Stimulated activated CD4-positive, alpha-beta T cell treated with anti-CD3 and anti-CD28 coated beads, Interleukin-12 subunit alpha, Interleukin-12 subunit beta, amount 100 ng/mL, for 24 hours (primary cell): Measurements from ENCODE around the gene ARSJ.
"Not testable (repeated sequence)": the region's sequence is repeated elsewhere in the genome, so short reads cannot be mapped to it uniquely, and the experiment has no call there.

ENCODE experiments used
- DNase-seq, 2 experiments: peaks; one replicate each; pipeline ENCODE4 v3.0.0-alpha.2; 2020; ENCODE audit warnings: low read depth in 2 of 2

Gene ARSJ

DNA sequence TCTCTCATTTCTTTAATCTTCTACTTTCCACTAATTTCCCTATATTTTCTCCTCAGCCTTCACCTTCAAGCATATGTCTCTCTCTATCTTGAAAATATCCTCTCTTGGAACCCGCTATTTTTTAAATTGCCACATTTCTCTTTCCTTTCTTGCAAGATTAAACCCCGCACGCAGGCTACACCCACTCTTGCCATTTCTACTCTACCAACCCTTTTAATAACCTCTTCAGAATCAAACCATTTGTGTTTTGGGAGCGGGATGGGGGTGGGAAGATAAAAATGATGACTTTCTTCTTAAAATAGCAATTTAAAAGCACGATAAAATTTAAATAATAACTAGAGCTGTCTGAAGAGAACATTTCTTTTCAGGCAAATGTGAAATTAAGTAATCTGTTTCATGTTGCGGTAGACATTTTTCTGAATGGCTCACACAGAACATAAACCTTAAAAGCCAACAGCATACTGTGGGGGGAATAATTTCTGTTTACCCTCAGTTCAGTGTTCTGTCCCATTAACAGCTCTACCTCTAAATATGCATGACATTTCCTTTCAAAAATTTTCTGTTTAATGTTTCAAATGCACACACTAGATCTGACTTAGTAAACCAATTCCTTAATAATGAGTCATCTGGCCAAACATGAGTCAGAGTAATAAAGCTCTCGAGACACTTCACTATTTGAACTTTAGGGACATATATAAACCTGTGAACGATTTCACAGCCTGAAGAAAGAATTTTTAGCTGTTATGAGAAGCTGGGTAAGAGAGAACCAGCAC, 20.5 kb downstream of the ARSJ start:
- no peak for DNase-seq

DNA sequence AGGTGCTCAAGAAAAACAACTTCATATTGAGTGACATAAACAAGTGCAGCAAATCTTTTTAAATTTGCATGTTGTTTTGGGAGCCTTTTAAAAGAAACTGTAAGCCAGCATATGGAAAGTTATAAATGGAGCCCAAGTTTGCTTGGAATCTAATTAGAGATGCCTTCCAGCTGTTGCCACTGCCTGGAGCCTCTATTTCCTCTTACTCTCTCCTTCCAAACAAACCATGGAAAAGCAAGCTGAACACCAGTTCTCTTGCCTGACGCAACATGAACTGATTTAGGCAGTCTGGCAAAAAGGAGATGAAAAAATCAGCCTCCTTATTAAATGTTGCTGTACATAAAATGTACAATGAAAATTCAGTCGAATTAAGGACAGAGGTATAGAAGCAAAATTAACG, 21.5 kb downstream of the ARSJ start:
- no peak for DNase-seq

DNA sequence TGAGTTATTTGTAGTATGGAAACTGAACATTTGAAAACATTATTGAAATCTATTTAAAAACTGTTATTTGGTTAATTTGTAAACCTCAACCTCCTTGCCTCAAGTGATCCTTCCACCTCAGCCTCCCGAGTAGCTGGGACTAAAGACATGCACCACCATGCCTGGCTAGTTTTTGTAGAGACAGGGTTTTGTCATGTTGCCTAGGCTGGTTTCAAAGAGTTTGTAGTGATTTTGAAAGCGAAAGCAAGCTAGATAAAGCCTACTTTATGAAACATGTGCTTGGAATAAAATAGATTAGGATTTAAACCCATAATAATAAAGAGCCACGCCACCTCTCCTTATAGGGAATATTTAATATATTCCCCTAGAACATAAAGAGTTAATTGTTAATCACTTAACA, 23.5 kb downstream of the ARSJ start:
- DNase-seq, result no peak

DNA sequence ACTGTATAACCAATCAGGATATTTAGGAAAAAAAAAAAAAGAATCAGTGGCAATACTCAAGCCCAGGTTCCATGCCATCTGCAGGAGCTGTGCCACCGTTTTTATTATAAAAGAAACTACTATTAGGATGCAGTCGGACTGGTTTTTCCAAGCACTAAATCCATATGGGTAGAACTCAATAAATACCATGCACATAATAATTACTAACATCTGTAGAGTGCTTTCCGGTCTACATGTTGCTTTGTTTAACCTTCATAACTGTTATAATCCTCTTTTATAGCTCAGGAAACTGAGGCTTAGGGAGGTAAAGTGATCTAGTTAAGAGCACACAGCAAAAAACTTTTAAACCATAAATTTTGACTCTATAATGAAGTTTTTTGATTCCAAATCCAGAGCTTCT, 24.0 kb downstream of the ARSJ start:
- no peak for DNase-seq

DNA sequence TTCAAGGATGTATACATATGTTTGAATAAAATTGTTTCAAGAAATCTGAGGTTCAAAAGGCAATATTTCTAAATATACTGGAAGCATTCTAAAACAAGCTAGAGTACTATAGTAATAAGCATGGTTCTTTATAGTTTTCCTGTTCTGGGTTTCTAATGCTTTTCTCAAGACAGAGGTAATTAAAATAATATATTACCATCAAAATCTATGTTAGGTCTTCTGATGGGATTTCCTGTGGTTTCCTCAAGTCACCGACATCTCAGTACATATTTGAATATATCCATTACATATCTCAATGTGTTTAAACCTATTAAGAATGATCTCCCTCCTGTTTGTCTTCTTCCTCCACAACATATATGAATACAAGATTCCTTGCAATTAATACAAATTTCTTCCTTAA, 25.6 kb downstream of the ARSJ start:
- DNase-seq, result no peak

DNA sequence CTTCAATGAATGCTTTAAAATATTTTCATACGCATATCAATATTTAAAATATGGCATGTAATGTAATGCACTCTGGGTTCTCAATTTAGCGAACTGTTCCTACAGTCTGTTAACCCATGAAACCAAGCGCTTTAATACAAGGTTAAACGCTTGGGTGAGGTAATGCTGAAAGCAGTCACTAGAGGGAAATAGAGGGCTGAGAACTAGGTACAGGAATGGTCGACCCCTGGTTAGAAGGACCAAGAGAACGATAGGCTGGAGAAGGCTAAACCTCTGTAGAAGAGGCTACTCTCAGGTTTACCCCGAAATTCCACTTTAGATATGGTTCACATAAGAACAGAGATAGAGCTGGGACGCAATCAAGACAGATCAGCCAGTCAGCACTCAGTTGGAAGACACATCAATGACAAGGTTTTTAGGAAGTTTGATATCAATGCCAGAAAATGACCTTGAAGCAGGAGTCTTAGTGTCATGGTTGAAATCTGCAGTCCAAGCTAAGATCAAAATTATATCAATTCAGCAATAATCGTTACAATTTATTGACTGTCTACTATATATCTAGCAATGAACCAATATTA, 26.9 kb downstream of the ARSJ start:
- DNase-seq, result peak in 1 of 2 experiments; percentile 3

DNA sequence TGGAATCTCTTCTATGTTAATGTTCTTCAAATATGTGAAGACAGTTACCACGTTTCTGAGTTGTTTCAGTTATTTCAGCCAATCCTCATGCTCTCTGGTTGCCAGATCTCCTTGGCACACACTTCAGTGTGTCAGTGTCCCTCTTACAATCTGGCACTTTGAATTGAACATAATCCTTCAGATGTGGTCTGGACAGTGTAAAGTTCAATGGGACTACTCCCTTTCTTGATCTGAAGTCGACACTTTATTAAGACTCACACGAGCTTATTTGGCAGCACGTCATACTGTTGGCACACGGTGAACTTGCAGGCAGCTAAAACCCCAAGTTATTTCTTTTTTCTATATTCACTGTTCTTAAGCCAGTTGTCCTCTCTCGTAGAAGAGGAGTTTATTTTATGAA, 28.2 kb downstream of the ARSJ start:
- DNase-seq, result no peak

DNA sequence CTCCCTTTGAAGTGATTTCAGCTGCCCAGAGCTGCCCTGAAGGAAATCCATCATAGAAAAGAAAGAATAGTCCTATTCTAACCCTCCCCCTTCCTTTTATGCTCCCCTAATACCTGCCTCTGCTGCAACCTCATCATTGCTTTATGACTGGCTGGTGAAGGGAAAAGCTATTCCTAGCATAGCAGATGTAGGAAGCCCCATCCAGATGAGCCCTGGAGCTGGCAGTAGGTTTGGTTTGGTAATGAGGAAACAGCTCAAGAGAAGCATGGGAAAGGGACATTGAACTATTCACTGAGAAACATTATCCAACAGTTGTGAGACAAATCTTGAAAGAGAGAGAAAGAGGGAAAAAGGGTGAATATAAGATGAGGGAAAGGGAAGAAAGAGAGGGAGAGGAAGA, 29.2 kb downstream of the ARSJ start:
- DNase-seq, result no peak

DNA sequence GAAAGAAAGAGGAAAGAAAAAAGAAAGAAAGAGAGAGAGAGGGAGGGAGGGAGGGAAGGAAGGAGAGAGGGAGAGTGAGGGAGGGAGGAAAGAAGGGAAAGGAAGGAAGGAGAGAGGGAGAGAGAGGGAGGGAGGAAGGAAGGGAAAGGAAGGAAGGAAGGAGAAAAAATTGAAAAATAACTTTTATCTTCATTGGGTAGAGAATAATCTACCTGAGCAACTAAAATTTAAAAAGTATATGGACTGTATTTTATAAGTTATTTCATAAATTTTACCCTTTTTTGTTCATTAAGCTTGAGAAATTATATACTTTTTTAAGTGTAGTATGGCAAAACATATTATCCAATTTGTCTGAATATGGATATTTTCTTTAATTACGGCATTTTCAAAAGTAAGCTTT, 32.0 kb downstream of the ARSJ start:
- no peak for DNase-seq

DNA sequence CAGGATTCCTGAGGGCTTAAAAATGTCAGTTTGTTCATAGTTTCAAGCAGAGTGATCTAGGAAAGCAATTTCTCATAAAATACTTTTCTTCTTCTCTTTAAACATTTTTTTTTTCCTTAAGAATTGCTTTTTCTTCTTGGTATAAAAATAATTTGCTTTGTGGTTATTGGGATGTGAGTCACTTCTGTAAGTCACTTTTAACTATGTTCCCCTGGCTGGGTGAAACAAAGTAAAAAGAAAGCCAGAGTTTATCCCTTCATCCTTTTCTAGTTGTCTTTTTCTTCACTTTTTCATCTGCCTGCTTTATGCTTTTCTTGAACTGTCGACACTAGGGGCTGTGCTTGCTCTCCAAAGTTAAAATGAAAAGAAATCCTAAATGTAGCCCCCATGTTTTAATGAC, 33.5 kb downstream of the ARSJ start:
- no peak for DNase-seq

DNA sequence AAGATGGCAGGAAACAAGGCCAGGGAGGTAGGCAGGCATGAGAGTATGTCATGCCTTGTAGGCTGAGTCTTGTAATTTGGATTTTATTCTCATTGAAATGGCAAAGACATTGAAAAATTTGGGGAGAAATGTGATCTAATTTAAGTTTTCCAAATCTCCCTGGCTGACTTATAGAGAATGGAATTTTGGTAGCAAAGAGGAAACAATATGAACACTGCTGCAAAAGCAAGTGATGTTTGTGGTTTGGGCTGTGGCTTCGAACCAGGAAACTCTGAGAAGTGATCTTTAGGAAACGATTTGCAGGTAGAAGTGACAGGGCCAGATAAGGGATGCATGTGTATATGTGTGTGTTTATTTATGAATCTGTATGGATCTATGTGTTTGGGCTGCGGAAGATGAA, 35.6 kb downstream of the ARSJ start:
- no peak for DNase-seq

DNA sequence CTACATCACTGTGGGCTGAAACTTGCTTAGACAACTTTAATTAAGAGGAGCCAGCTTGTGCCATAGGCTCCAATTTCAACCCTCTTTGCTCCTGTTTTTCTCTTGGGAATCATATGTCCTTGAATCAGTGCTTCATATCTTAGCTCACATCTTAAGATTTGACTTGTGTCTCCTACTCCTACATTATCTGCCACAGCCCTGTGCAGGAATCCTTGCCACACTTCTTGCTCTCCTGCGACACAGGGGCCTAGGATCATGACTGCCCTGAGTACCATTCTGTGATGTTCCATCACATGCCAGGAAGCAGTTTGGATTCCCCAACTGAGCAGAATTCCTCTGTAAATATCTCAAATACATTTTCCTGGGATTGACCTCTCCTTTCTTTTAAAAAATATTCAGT, 36.4 kb downstream of the ARSJ start:
- no peak for DNase-seq

DNA sequence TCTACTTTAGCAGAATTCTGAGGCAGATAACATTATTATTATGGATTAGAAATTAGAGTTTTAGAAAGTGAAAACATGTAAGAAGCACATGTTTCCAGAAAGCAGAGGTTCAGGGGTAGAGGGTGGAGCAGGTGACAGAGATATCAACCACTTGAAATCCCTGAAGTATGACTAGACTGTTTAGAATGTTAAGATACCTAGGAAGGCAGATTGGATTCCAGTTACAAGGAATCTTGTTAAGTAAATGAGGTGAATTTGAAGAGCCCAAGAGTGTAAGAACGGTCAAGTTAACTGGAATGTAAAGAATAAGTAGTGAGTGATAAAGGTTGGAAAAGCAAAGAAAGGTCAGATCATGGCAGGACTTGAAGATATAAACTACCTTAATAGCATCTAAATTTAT, 37.6 kb downstream of the ARSJ start:
- no peak for DNase-seq

DNA sequence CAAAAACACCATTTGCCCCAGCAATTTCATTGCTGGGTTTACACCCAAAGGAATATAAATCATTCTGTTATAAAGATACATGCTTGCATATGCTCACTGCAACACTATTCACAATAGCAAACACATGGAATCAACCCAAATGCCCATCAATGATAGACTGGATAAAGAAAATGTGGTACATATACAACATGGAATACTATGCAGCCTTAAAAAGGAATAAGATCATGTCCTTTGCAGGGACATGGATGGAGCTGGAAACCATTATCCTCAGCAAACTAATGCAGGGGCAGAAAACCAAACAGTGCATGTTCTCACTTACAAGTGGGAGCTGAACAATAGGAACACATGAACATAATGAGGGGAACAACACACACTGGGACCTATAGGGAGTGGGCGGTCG, 39.3 kb downstream of the ARSJ start:
- DNase-seq, result not testable (repeated sequence)

DNA sequence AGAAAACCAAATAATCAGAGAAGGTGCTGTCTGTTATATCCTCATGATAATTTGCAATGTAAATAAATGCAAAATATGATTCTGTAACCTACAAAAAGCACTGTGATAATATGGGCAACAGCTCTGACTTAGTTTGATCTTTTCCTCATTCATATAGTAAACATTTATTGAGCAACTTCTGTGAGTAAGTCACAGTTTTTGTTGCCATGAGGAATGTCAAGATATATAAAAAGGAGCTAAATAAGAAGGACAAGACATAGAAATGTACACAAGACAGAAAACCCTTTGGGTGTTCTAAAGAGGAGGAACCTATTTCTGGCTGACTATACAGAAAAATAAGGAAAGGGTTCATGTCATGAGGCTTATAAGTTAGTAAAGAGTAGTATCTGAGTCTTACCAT, 44.3 kb downstream of the ARSJ start:
- DNase-seq, result no peak

DNA sequence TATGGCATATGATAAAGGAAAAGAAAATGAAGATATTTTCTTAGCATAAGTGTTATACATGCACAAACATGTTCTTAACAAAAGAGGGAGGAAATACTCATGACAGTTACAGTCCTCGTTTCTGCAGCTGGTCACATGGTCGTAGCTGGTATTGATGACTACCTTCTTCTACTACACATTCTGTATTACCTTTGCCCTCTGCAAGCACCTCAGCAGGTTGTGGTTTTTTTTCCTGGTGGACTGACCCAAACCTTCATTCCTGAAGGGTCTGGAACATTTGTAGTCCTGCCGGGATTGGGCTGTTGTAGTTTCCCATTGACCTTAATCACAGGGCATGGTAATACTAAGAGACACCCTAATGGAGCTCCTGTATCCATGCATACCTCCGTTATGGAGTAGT, 54.7 kb downstream of the ARSJ start:
- not testable (repeated sequence) for DNase-seq

DNA sequence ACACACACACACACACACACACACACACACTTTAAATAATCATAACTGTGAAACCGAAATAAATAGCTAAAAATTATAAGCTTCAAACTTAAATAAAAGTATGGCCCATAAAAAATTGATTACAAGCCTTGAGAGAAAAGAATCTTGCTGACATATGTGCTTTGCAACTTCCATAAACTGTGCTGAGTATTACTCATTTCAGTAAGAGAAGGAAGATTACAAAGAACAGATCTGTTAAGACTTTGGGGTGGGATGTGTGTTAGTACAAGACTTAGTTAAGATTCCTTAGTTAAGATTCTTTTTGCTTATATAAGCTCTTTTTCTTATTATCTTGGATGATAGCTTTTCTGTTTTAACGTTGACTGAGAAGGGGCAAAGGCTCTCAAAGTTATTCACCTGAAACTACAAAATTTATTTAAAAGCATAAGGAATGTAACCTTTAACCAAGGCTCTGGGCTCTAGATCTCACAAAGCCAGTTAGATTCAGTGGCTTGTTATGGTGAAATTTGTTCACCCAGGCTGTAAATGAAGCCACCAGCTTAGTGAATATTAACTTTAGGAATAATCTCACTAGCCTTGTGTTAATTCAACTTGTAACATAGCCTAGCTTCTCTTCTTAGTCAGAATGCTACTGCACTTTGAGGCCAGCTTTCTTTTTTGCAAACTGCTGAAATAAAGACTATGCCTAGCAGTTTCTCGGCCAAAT, 58.2 kb downstream of the ARSJ start:
- no peak for DNase-seq

DNA sequence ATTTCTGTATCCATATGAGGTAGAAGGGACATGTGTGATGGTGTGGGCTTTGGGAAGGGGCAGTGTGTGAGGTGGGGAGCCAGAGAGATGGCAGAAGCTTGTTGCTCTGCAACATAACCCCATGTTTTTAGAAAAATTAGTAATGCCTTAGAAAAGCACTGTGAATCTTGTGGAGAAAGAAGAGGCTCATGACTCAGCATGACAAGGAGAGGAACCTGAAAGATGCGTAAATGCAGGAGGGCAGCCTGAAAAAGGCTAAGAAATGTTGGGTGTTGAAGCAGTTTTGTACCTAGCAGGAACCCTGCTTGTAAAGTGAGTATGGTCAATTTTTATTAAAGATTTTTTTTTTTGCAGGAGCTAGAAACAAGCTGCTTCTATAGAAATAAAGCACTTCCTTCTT, 59.8 kb downstream of the ARSJ start:
- no peak for DNase-seq

DNA sequence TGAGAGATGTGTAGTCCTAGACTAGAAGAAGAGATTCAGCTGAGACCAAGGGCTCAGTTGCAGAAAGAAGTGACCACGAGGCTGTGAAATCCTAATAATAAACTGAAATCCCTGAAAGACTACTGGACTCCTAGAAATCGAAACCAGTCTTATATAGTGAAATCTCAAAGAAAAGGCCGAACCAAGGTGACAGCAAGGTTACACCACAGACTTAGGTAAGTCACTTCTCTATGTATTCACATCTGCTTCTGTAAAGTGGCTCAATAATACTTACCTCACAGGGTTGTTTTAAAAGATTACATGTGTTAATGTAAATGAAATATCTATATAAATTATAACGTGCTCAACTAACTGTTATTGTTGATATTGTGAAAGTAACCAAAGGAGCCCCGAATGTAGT, 60.3 kb downstream of the ARSJ start:
- no peak for DNase-seq

DNA sequence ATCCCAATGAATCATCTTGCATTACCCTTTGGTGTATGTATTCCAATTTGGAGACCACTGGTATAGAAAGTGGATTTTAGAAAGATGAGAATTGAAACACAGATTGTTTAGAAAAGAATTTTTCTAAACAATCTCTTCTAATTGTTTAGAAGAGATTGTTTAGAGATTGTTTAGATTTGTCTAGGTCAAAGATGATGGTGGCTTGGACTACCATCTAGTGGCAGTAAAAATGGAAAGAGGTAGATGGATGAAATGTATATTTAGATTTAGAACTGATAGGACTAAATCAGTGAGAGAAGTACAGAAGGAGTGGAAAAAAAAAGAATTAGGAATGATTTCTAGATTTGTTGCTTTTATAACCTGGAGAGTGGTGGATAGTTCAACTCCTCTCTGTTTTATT, 70.6 kb downstream of the ARSJ start:
- DNase-seq, result no peak

DNA sequence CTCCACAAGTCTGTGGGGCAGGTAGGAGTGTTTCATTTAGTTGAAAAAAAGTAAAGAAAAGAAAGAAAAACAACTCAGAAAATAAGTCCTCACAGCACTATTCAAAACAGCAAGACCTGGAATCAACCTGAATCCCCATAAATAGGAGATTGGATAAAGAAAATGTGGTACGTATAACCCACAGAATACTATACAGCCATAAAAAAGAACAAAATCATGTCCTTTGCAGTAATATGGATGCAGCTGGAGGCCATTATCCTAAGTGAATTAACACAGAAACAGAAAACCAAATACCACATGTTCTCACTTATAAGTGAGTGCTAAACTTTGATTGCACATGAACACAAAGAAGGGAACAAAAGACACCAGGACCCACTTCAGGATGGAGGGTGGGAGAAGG, 71.9 kb downstream of the ARSJ start:
- DNase-seq, result no peak

DNA sequence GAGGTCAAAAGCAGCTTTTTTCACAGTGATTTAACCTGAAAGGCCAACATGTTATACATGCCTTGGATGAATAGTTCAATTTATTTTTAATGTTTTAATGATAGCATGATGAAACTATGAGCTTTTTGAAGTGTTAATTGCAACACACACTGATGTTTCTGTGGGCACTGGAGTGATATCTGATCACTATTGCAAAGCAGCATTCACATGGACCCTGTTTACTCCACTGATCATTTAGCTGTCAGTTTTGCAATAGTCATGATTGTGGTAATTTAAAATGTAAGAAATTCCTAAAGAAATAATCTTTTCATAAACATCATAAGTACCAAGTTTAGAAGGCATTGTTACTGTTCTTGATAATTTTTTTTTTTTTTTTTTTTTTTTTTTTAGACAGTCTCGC, 74.1 kb downstream of the ARSJ start:
- DNase-seq, result no peak

DNA sequence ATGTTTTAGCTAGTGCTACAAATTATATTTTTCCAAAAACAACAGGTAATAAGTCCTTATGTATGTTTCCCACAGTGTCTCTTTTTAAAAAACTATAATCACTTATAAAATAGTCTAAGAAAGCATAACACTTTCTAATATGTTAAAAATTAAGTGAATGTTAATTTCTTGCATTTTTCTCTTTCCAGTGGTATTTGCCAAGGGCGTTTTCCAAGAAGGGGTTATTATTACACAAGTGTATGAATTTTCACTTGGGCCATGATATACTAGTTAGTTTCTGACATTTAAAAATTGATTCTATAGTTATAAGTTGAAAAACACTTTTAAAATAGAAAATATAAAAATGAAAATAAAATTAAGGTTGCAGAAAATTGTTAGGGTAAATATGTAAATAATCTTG, 74.6 kb downstream of the ARSJ start:
- DNase-seq, result no peak
